Hepatic stellate cell (primary cell): Measurements from ENCODE around the gene ABCC10.
"Not testable (repeated sequence)": the region's sequence is repeated elsewhere in the genome, so short reads cannot be mapped to it uniquely, and the experiment has no call there.

Source experiments
- DNase-seq: peaks from one replicate; pipeline ENCODE4 v3.0.0; 2011; ENCODE audit warnings: low spot score

ABCC10 gene

GRCh38 chr6:43498291-43498690 is 71.0 kb downstream of the ABCC10 start:
- not testable (repeated sequence) for DNase-seq

- no peak for DNase-seq
Measured at GRCh38 chr6:43499028-43499815, 71.9 kb downstream of the ABCC10 start.
